ENCODE measurements around the gene KANSL1.
"Not testable (repeated sequence)": the region's sequence is repeated elsewhere in the genome, so short reads cannot be mapped to it uniquely, and the experiment has no call there.

Gene KANSL1

DNA sequence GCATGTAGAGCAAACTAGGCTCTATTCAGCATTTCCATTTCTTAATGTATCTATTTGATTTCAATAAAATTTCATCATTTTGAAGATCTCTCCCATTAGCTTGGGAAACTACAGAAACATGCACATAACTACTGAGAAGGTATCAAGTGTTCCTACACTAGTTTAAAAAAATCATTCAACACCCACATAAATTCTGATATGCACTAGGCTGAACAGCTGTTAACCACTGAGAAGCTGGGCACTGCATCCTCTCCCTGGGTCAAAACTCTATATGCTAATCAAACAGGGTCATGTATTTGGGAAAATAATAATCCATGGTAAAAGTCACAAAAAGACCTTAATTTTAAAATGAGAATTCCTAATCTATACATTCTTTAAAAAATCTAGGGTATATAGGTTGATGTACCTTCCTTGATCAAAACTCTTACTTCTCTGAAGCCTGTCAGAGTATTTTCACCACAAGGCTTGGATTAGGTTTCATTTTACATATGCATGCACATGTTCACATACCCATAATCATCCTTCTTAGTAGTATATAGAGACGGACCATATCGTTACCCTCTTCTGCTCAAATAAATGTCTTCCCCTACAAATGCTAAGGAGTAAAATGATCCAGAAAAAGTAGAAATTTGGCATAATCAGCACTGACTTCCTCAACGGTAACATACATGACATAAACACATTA is 57.2 kb downstream of the KANSL1 start:
- no peak for DNase-seq

DNA sequence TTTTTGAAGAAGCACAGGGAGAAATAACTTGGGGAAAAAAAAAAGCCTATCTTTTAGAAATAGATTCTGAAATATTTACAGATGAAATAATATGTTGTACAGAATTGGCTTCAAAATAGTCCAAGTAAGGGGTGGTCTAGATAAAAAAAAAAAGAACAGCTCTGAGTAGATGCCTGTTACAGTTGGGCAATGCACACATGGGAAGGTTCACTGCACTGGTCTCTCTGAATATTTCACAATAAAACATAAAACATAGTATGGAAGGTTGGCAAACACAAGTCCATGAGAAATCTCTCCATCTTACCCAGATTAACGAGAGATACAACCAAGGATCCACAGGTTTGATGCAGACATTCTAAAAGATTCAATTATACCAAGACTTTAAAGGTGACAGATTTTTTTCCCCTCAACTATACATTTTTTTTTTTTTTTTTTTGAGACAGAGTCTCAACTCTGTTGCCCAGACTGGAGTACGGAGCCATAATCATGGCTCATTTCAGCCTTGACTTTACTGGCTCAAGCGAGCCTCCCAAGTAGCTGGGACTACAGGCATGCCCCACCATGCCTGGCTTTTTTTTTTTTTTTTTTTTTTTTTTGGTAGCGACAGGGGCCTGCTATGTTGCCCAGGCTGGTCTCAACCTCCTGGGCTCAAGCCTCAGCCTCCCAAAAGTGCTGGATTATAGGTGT is 58.0 kb downstream of the KANSL1 start:
- no peak for DNase-seq

DNA sequence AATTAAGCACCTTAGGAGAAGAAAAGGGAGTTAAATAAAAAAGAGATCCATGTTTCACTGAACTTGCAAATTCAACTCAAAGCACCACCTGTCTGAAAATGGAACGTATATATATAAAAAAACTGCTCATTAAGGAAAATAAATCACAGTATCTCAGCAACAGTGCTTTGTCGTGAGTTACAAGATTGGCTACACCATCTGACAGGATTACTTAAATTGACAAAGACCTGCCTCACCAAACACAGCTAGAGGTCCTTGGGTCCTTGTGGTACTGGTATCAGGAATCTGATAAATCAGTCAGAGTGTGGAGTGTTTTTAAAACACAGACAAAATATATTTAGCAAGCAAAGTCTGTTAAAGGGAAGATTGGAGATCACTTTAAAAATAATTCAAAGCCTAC is 63.9 kb downstream of the KANSL1 start:
- no peak for DNase-seq

DNA sequence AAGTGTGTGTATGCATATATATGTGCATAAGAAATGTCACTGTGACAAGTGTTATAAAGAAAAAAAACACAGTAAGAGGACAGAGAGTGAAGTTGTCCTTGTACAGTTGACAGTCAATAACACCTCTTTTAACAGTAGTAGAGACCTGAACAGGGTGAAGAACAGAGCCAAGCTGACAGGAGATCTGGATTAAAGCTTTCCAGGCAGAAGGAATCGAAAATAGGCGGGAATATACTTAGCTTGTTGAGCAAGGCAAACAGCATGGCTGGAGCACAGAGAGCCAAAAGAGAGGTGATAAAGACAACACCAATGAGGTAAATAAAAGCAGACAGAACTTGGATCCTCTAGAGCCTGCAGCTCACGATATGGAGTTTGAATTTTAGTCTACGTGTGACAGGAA is 64.8 kb downstream of the KANSL1 start:
- DNase-seq: no peak

DNA sequence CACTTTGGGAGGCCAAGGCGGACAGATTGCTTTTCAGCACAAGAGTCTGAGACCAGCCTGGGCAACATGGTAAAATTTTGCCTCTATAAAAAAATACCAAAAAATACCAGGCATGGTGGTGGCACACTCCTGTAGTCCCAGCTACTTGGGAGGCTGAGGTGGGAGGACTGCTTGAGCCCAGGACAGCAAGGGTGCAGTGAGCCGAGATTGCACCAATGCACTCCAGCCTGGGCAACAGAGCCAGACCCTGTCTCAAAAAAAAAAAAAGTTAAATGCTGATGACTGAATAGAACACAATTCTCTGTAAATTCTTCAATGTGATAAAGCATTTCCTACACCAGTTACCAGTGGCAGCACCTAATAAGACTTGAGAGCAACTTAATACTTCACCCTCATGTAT is 65.7 kb downstream of the KANSL1 start:
- DNase-seq: no peak

DNA sequence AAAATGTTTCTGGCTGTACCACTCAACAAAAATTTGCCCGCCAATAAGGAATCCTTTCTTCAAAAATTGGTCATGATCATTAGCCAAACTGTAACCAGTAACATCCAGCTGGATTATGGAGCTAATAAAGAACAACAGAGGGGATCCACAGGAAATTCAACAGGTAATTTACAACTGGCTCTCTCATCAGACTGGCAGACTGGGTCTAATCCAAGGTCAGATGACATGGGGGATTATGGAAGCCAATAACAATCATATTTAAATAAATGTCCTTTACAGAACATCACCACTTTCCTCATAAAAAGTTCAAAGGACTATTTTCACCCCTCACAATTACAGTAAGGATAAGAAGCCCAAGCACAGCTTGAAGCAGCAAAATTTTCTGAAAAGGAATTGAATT is 66.4 kb downstream of the KANSL1 start:
- DNase-seq: no peak

DNA sequence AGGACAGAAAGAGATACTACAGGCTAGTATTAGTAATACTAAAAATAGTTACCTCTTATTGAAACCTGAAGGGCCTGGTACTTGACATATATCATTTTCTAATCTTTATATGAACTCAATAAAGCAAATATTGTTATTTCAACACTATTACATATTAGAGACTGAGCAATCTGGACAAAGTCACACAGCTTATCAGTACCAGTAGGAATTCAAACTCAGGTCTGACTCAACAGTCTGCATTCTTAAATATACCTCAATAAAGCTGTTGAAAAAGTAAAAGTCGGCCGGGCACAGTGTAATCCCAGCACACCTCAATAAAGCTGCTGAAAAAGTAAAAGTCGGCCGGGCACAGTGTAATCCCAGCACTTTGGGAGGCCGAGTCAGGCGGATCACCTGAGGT is 67.4 kb downstream of the KANSL1 start:
- DNase-seq: no peak

DNA sequence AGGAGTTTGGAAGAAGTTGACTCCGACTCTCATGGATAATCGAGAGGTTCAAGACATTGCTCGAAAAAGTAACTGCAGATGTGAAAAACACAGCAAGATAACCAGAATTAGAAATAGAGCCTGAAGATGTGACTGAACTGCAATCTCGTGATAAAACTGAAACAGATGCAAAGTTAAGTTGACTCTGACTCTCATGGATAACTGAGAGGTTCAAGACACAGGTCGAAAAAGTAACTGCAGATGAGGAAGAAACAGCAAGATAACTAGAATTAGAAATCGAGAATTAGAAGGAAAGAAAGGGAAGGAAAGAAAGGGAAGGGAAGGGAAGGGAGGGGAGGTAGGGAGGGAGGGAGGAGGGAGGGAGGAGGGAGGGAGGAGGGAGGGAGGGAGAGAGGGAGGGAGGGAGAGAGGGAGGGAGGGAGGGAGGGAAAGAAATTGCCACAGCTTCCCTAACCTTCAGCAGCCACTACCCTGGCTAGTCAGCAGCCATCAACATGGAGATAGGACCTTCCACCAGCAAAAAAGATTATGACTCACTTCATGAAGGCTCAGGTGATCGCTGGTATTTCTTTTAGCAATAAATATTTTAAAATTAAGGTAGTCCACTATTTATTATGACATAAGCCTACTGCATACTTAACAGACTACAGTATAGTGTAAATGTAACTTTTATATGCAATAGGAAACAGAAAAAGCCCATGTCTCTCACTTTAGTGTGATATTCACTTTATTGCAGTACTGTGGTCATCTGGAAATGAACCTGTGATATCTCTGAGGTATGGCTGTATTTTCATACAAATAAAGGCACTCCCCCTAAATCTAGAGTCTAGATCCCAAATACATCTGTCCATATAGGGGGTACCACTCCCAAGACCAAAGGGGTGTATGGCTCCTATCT is 68.3 kb downstream of the KANSL1 start:
- DNase-seq: no peak

DNA sequence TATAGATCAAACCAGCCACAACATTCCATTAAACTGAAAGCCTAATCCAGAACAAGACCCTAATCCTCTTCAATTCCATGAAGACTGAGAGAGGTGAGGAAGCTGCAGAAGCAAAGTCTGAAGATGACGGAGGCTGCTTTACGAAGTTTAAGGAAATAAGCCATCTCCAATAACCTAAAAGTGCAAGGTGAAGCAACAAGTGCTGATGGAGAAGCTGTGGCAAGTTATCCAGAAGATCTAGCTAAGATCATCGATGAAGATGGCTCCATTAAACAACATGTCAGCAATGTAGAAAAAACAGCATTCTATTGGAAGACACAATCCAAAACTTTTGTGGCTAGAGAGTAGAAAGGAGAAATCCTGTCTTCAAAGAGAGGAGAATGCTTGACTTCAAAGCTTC is 69.6 kb downstream of the KANSL1 start:
- DNase-seq: no peak

DNA sequence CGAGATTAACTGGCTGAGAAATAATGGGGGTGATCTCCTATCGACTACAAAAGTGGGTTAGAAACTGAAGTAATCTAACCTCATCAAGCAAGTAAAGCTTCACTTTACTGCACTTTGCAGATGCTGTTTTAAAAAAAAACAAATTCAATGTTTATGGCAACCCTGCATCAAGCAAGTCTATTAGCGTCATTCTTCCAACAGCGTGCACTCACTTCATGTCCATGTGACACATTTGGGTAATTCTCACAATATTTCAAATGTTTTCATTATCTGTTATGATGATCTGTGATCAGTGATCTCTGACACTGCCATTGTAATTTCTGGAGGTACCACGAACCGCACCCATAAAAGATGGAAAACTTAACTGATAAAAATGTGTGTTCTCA is 70.8 kb downstream of the KANSL1 start:
- DNase-seq: no peak

DNA sequence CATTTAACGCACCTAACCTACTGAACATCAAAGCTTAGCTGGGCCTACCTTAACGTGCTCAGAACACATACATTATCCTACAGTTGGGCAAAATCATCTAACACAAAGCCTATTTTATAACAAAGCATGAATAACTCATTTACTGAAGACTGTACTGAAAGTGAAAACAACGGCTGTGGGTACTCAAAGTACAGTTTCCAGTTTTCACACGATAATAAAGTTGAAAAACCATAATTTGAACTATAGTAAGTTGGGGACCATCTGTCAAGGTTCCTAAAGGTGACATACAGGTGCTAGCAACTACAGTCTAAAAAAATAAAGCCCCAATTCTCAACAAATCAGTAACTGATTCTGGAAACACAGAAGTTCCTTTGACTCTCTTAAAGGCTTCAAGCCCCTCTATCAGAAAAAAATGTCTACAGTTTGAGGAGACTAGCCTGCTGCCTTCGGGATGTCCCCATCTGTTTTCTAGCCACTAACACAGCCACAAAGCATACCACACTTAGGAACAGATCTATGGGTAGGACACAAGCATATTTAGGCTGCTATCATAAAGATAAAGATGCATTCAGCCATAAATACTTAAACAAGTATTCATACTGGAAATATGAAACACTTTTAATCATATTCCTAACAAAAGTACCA is 71.3 kb downstream of the KANSL1 start:
- DNase-seq: no peak

DNA sequence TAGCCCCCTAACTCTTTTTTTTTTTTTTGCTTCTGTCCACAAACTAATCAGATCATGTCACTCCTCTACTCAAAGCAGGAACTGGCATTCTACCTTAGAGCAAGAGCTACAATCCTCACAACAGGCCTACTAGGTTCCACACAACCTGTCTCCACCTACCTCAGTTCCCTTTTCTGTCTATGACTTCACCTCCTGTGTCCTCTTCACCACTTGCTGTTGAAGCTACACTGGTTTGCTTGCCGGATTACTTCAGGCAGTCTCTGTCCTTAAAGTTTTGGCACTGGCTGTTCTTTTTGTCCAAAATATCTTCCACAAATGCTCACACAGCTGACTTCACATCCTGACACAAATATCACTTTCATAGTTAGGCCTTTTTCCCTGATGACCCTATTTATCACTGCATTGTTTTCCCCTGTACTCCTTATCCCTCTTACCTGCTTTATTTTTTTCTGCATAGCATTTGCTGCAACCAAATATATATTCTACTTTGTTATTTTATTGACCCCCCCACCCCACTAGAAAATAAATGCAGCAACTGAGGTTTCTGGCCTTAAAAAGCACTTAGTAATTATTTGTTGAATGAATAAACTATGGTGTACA is 72.0 kb downstream of the KANSL1 start:
- DNase-seq: no peak

DNA sequence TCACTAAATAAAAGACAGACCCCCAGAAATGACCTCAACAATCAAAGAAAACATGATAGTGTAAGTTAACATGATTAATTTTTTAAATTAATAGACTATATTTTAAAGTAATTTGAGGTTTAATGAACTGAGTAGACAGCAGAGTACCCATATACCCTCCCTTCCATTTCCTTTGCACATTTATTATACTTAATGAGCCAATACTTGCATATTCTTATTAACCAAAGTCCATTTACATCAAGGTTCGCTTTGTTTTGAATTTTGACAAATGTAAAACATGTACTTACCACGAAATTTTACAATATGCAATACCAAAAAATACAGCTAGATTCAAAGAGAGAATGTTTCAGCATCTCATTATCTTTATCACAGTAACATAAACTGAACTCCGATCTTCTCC is 72.7 kb downstream of the KANSL1 start:
- no peak for DNase-seq

DNA sequence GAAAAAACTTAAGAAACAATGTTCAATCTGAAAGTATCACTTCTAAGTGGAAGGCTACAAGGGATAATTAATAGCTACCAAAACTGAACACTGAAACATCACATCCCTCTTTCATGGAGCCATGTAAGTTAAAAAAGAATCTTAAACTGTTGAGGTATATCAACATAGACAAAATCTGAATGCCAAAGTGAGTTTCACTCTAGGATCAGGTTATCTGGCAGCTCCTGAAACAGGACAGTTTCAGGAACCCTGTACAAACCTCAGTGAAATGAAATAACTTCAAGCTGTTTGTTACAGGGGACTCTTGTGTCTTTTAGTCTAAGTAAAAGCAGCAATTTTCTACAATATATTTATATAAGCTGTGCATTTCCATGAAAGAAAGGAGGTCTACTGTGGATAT is 73.2 kb downstream of the KANSL1 start:
- DNase-seq: no peak

DNA sequence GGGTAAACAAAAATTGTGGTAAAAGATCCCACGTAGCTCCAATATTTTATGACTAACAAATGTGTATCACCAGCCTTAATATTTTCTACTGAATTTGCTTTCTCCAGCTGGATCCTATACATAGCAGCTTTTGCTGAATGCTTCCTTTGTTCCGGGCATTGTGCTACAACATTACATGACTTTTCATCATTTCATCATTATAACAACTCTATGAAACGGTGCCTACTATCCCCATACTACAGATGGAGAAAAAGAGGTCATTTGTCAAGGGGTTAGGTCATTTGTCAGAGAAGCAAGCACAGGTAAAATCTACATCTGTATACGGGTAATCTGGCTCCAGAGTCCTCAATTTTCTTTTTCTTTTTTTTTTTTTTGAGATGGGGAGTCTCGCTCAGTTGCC is 74.3 kb downstream of the KANSL1 start:
- no peak for DNase-seq

DNA sequence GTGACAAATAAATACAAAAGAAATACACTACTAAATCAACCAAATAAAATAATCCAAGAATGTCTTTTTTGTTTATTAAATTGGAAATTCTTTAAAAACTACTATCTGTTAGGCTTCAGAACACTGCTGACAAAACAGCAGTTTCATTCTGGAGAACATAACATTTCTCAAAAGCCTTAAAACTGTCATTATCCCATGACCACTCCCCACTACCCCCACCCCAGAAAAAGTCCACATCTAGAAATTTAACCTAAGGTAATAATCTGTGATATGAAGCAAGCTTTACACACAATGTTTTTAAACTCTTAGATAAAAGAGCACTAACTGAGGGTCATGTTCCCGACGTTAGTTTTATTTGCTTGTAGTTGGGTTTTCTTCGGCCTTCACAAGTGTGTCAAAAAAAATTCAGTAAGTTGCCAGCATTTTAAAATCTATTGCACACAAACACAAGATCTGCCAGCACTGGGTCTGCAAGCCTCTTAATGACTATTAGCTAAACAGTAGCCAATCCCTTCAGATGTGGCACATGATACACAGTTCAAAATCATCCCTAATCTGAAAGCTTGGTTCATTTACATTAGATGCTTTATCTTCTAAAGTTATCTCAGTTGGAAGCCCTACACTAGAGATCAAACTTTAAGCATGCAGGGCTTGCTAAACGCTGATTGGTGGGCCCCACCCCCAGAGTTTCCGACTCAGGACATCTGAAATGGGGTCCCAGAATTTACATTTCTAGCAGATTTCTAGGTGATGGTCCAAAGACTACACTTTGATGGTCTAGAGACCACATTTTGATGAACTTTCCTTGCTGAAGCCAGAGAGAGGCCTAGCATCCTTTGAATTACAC is 75.2 kb downstream of the KANSL1 start:
- DNase-seq: no peak

DNA sequence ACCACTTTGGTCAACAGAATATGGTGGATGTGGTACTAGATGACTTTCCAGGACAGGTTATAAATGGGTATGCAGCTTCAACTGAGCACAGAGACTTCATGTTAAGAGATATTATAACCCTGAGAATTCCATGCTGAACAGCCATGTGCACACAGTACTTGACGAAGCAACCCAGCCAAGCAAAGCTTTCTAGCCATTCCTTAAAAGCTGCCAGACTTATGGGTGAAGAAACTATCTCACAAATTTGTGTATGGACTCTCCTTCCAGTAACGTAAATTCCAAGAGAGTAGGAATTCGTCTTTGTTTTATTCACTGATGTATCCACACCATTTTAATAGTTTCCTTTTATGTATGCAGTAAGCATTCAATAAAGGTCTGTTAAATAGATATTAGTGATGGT is 76.1 kb downstream of the KANSL1 start:
- DNase-seq: no peak

DNA sequence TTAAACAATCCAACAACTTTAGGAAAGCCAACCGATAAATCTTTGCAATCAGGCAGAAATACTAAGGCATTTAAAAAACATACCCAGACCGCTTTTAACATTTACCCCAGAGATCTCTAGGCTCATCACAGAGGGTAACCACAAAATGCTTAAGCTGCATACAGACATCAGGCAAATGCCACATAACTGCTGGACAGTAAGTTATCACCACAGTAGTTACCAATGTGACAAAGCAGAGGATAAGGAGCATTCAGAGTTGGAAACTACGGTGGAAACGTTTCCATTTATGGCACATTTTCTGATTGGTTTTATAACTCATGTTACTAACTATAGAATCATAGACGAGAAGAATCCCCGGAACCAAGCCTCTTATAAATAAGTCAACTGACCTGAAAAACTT is 77.5 kb downstream of the KANSL1 start:
- DNase-seq: no peak

DNA sequence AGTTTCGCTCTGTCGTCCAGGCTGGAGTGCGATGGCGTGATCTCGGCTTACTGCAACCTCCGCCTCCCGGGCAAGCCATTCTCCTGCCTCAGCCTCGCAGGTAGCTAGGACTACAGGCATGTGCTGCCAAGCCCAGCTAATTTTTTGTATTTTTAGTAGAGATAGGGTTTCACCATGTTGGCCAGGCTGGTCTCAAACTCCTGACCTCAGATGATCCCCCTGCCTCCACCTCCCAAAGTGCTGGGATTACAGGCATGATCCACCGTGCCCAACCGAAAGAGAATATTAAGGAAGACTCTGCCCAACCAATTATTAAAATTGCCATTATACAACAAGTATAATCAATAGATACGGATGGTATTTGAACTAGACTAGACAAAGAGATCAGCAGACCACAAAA is 82.0 kb downstream of the KANSL1 start:
- DNase-seq: not testable (repeated sequence)

DNA sequence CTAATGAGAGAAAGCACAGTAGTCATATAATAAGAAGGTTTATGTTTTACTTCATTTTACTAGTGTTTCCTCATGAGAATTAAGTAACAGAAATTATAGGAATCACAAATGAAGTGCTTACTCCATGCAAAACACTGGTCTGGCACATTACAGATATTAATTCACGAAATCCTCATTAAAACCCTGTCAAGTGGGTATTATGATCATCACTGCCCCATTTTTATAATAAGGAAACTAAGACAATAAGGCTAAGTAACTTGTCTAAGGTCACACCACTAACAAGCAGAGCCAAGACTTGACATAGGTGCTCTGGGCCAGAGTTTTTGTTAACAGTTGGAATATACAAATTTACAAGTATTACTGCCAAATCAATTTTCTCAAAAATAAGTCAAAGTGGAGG is 83.0 kb downstream of the KANSL1 start:
- DNase-seq: no peak

DNA sequence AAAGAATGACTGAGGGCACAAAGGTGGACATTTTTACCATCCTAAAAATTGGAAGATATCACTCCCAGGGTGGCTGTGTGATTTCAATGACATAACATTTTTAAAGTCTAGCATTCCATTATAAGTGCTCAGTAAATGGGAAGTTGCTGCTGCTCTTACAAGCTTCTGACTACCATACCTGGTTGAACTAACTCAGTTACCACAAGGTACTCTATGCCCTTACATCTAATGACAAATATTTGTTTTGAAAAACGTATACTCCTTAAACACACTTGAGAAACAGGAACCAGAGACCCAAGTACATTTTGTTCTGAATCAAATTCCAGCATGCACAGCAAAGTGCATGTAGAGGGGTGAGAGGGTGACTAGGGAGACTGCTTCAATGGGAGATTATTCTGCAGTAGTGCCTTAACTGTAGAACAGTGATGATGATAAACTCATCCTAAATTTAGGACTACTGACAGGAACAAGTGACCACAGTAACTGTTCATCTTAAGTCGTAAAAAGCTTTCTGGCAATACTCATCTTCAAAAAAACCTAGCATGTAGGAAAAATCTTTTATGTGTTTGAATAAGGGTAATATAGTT is 83.5 kb downstream of the KANSL1 start:
- no peak for DNase-seq
